ENCODE data around the gene SIRT7. TPM values are rescaled to one million over a fixed set of nuclear protein-coding genes. Genes with fewer than 3 reads are reported as not detected.

Gene SIRT7
- total RNA-seq = 8.3 TPM
- long read RNA-seq, transcript SIRT7-201 (10 exons, 1,743 nt) = major isoform, 5 of 26 reads
- long read RNA-seq, partial matches to known transcripts = 6 of 26 reads
- long read RNA-seq, other reads (novel, unspliced or antisense) = 13 of 26 reads

DNA sequence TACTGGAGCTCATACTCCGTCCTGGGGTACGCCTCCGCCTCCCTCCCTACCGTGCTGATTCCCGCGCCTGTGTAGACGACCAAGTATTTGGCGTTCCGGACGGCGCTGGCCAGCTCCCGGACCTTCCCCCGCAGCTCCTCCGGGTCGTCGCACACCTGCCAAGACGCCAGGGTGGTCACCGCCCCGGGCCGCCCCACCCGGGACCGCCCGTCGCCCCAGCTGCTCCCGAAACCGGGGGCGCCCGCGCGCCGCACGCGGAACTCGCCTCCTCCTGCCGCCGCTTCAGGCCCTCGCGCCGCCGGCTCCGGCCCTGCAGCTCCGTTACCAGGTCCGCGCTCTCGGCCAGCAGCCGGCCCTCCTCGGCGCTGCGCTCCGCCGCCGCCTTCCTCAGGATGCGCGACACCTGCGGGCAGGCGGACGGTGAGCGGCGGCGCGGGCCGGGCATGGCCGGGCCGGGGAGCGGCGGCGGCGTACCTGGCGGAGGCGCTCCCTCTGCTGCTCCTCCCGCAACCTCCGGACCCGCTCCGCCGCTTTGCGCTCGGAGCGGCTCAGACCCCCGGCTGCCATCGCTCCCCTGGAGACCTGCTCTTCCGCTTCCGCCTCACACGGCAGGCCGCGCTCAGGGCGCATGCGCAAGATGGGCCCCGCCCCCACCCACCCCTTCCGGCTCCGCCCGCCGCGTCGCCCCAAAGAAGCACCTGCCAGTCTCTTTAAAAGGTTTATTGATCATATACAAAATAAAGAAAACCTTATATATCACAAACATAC is at the start of gene SIRT7:
Gene SIRT7 (minus strand): TSS at position 612 of the 768 bp plus-strand sequence. CDS start 45 bp downstream, at position 567.
- intact Hi-C loops (cut with DNase I) = no loop called here

DNA sequence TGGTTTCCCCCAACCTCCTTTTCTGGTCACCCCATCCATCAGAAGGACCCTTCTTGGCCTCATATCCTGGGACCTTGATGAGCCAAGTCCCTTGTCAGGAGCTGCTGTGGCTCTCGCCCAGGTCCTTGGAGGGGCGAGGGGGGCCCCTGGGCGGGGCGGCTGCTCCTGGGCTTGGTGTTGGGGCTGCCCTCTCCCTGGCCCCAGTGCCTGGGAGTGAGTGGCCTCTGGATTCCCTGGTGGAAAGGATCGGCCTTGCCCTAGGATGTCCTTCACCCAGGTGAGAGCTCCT is 49.2 kb upstream of the SIRT7 start:
- intact Hi-C loops (cut with DNase I) = no loop called here

More for the DNA sequence above, at the start of gene SIRT7:
- peak; percentile 91 for DNase-seq (ENCODE audit: low spot score)

DNA sequence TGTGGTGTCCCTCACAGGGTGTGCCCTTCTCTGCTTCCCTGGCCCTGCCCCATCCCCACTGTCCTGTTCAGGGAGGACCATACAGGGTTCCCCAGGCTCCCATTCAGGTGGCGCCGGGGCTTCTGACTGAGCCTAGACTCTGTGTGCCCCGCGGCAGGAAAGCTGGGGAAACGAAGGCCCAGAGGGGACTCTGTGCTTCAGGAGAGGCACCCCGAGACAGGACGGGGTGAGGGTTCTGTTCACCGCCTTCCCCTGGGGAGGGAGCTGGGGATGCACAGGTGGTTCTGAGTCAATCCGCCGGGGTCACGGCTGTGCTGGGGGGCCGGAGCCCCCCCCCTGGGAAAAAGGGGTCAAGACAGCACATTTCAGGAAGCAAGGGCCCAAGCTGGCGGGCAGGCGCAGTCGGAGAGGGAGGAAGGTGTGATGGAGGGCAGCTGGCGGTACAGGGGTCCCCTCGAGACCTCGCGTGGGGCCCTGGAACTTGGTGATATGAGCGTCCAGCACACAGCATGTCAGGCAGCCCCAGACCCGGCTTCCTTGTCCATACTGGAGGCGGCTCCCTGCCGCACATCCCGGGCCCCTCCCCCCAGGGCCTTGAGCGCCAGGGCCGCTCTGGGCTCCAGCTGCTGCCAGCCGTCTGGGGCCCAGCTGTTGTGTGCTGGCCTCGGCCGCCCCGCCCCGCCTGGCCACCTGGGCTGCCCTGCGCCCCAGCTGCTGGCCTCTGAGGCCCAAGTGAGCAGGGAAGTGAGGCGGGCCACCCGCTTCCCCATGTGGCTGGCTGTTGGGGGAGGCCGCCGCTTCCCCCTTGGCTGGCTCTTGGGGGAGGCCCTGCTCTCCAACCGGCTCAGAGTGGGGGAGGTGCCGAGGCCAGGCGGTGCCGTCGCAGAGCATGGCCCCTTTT is 48.6 kb upstream of the SIRT7 start:
- intact Hi-C loops (cut with DNase I) = no loop called here
- no peak for DNase-seq (ENCODE audit: low spot score)

More for the DNA sequence above, 49.2 kb upstream of the SIRT7 start:
- DNase-seq (ENCODE audit: low spot score) = no peak

DNA sequence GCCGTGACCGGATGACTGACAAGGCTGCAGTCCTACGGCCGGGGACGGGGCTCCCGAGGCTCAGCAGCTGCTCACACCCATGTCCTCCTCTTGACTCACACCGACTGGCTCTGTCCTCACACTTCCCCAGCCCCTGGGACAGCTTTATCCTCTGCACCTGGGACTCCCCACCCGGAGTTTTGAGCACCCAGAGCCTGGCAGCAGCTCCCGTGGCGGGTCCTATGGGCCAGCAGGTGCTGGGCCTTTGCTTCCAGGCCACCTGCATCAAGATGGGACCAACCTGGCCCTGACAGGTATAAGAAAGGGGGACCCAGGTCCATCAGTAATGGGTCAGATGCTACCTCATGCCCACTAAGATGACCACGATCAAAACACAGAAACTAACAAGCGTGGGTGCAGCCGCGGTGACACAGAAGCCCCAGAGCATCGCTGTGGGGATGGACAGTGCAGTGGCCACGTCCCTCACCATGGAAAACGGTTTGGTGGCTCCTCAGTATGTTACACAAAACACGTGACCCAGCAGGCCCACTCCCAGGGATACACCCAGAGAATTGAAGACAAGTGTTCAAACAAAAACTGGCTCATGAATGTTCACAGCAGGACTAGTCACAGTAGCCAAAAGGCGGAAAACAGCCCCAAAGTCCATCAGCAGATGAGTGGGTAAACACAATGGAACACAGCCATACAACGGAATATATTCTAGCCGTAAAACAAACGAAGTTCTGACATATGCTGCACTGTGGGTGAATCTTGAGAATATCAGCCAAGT is 46.3 kb upstream of the SIRT7 start:
- intact Hi-C loops (cut with DNase I) = no loop called here
- DNase-seq (ENCODE audit: low spot score) = no peak

DNA sequence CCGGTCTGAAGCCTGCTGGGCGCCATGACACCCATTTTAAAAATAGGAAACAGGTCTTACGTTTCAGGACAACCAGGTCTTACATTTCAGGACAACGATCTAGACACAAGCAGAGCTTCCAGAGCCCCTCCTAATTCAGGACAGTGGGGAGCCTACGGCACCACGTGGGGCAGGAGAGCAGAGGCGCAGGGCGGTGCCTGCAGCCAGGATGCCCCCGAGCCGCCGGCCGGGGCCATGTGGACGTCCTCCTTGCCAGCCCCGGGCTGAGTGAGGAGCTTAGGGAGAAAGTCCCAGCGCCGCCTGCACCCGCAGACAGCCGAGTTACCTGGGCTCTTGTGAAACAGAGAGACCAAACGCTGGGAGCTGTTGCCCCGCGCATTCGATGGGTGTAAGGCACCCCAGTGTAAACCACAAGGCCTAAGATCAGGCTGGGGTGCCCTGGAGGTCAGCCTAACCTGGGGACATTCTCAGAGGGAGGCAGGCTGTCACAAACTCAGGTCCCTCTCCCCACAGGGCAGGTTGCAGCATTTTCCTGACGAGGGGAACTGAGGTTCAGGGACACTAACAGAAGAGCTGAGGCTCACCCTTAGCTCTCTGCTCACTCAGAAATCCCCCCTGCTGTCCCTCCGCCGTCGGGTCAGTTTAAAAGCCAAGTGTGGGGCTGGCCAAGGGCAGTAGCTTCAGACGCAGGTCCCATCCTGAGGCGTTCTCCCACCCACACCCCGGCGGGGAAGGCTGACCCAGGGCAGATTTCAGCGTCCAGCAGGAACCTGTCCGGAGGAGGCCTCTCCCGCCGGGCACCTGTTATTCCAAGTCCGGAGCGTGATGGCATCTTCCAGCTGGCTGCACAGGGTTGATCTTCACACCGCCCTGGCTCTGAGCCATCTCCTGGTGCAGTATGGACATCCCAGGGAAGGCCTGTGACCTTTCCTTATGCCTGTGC is 44.8 kb upstream of the SIRT7 start:
- DNase-seq (ENCODE audit: low spot score) = no peak
- intact Hi-C loops (cut with DNase I) = no loop called here

- no peak for DNase-seq (ENCODE audit: low spot score)
- intact Hi-C loops (cut with DNase I) = no loop called here
Observed at GRCh38 chr17:81961521-81962498, 43.8 kb upstream of the SIRT7 start.

GRCh38 chr17:81961087-81961511 is 43.1 kb upstream of the SIRT7 start, which contains the start of gene NOTUM:
TSS of gene NOTUM (minus strand) at chr17:81961187. CDS start at chr17:81960909, 278 bp downstream.
- no peak for DNase-seq (ENCODE audit: low spot score)
- intact Hi-C loops (cut with DNase I) = no loop called here

- intact Hi-C loops (cut with DNase I) = no loop called here
- DNase-seq (ENCODE audit: low spot score) = no peak
Observed at GRCh38 chr17:81960130-81960958, 42.4 kb upstream of the SIRT7 start.

DNA sequence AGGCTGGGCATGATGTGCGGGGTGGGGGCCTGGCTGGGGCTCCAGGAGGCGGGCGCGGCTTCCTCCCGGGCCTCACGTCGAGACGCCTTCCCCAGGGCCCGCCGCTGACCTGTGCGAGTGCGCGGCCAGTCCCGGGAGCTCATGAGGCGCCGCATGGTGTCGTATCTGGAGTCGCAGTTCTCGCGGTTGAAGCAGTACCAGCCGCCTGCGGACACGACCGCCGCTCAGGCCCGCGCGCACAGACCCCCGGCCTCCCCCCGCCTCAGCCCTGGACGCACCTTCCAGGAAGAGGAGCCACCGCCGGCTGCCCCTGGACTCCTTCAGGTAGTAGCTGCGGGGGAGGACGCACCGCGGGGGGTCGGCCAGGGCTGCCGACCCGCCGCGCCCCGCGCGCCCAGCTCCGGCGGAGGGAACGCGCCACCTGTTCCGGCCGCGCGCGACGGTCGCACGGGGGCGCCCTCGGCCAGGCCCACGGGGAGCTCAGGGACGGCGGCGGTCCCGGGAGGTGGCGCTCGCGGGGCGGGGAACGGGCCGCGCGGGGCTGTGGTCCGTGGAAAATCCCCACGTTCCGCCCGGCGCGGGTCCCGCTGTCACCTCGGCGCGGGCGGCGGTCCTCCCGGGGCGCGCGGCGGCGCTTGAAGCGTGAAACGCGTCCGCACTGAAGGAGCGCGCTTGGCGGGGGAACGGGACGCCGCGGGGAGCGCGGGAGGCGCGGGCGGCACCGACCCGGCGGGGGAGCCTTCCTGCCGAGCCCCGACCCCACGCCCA is 41.6 kb upstream of the SIRT7 start:
- DNase-seq (ENCODE audit: low spot score) = peak; percentile 89
- intact Hi-C loops (cut with DNase I) = loop anchor here (1.0 to 5.0 kb wide), 2 partner anchors 62 to 193 kb away; no protein-coding TSS in a partner anchor

- DNase-seq (ENCODE audit: low spot score) = no peak
- intact Hi-C loops (cut with DNase I) = loop anchor here (1.0 to 5.0 kb wide), 2 partner anchors 63 to 194 kb away; no protein-coding TSS in a partner anchor
Observed at GRCh38 chr17:81958633-81959342, 40.8 kb upstream of the SIRT7 start.

DNA sequence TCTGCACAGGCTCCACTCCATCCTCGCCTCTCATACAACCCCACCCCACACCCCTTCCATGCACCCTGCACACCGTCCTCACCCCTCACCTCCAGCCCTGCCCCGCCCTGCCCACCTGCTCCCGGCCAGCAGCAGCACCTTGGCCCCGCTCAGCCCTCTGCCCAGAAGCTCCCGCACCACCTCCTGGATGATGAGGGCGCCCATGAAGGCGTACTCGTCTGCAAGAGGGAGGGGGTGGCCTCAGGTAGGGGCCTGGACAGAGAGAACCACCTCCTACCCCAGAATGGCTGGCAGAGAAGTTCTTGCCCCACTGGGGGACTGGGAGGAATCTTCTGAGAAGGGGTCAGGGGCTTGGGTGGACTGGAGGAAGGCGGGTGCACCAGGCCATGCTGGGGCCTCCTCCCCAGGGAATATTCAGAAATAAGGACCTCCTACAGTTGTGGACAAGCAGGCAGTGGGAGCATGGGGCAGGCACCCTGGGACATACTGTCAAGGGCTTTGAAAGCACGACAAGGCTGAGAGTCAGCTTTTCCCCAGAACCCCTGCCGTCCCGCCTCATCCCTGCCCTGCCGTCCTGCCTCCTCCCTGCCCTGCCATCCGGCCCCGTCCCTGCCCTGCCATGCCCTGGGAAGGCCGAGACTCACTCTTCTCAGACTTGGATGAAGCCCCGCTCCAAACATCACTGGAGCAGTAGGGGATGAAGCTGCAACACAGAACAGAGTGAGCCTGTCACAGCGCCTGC is 39.9 kb upstream of the SIRT7 start:
- intact Hi-C loops (cut with DNase I) = loop anchor here (5.0 kb wide), 1 partner anchor 194 kb away; no protein-coding TSS in a partner anchor
- no peak for DNase-seq (ENCODE audit: low spot score)

DNA sequence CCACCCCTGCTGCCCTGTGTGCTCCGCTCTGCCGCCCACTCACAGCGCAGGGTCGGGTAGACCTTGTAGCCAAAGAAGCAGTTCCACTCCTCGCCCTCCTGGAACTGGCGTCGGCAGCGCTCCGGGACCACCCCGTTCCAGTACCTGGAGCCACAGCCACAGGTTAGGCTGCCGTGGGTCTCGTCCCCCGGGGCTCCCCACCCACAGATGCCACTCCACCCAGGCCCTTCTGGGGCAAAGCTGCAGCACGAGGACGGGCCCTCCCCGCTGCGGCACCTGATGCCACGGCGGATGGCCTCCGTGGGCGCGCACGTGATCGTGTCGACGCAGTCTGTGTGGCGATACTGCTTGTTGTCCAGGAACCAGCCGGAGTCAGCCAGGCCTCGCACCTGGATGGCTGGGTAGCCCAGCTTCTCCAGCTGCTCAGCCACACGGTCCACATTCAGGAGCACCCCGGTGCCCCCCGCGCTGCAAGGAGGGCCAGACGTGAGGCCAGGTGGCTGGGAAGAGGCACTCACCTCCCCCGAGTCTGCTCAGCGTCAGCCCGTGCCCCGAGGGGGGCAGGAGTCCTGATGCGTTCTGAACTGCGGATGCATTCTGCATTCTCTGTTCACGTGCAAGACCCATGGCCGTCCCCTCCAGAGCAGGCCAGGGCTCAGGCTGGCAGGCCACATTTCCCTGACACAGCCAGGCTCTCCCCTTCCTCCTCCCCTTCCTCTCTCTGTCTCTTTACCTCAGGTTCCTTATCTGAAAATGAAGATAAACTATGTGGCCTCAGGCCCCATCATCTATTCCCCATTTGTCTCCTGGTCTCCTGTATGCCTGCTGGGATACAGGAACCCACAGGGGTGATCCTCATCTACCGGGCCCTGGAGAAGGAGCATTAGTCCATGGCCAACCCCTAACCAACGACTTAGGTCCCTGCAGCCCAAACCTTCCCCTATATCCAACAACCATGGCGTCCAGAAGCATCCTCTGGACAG is 38.9 kb upstream of the SIRT7 start:
- DNase-seq (ENCODE audit: low spot score) = no peak
- intact Hi-C loops (cut with DNase I) = loop anchor here (5.0 kb wide), 1 partner anchor 195 kb away; no protein-coding TSS in a partner anchor
